NCI-H2107 treated with DMSO at 0.1 percent for 48 hours (cell line): ENCODE measurements around the gene SLC22A23.

Experiments used
- DNase-seq: peaks from one replicate; lab custom pipeline; 2025; ENCODE audit not compliant: unreplicated experiment; lab: John Stamatoyannopoulos, UW

Gene SLC22A23

GRCh38 chr6:3273707-3274521, 182.9 kb downstream of the SLC22A23 start:
- DNase-seq, result no peak

- no peak for DNase-seq
These were observed 183.8 kb downstream of the SLC22A23 start for GRCh38 chr6:3272911-3273547.

- DNase-seq, result no peak
These were observed 185.1 kb downstream of the SLC22A23 start for GRCh38 chr6:3271756-3272155.

GRCh38 chr6:3270258-3270657, 186.6 kb downstream of the SLC22A23 start:
- no peak for DNase-seq

- no peak for DNase-seq
These were observed 187.4 kb downstream of the SLC22A23 start for GRCh38 chr6:3269281-3269975.

GRCh38 chr6:3268680-3269079, 188.2 kb downstream of the SLC22A23 start:
- no peak for DNase-seq

- DNase-seq, result no peak
These were observed 189.7 kb downstream of the SLC22A23 start for GRCh38 chr6:3267162-3267561.

GRCh38 chr6:3266170-3266569, 190.7 kb downstream of the SLC22A23 start:
- no peak for DNase-seq

- DNase-seq, result no peak
These were observed 191.2 kb downstream of the SLC22A23 start for GRCh38 chr6:3265671-3266070.

GRCh38 chr6:3264356-3264755, 192.5 kb downstream of the SLC22A23 start:
- no peak for DNase-seq

GRCh38 chr6:3263096-3263495, 193.8 kb downstream of the SLC22A23 start:
- DNase-seq, result no peak

GRCh38 chr6:3261921-3262320, 194.9 kb downstream of the SLC22A23 start:
- DNase-seq, result no peak

GRCh38 chr6:3261518-3261820, 195.4 kb downstream of the SLC22A23 start:
- DNase-seq, result no peak

- DNase-seq, result no peak
These were observed 195.9 kb downstream of the SLC22A23 start for GRCh38 chr6:3260772-3261517.

GRCh38 chr6:3260296-3260695, 196.6 kb downstream of the SLC22A23 start:
- DNase-seq, result no peak

- DNase-seq, result peak; percentile 22
These were observed 197.3 kb downstream of the SLC22A23 start for GRCh38 chr6:3259491-3259958.

- peak; percentile 27 for DNase-seq
These were observed 197.9 kb downstream of the SLC22A23 start, which contains the start of gene PSMG4 for GRCh38 chr6:3258720-3259490. Gene PSMG4 (plus strand): TSS chr6:3258947. CDS start chr6:3259023, 76 bp downstream.

- no peak for DNase-seq
These were observed 198.6 kb downstream of the SLC22A23 start for GRCh38 chr6:3258201-3258600.

- DNase-seq, result no peak
These were observed 203.3 kb downstream of the SLC22A23 start for GRCh38 chr6:3253597-3253961.

- DNase-seq, result no peak
These were observed 203.8 kb downstream of the SLC22A23 start for GRCh38 chr6:3252861-3253596.
